Muscle layer of colon (tissue), 2 donors: ENCODE results near the gene FAHD2A.

Experiments
- H3K27ac ChIP-seq: one replicate; pipeline ENCODE4 v1.7.0; 2013; ENCODE audit warnings: low read depth, mild to moderate bottlenecking, low read length, moderate library complexity
- H3K27me3 ChIP-seq, 2 donors: one replicate each; pipeline ENCODE4 v1.7.0; 2013; ENCODE audit warnings: low read length in 2 of 2, mild to moderate bottlenecking in 2 of 2; ENCODE audit not compliant: insufficient read depth in 2 of 2, control insufficient read depth in 1 of 2
- H3K36me3 ChIP-seq: one replicate; pipeline ENCODE4 v1.7.0; 2013; ENCODE audit warnings: mild to moderate bottlenecking, low read length; ENCODE audit not compliant: insufficient read depth
- H3K4me1 ChIP-seq: one replicate; pipeline ENCODE4 v1.7.0; 2013; ENCODE audit warnings: mild to moderate bottlenecking, low read length; ENCODE audit not compliant: insufficient read depth
- H3K4me3 ChIP-seq, 2 donors: one replicate each; pipeline ENCODE4 v1.7.0; 2013; ENCODE audit warnings: low read length in 2 of 2, low read depth in 1 of 2, mild to moderate bottlenecking in 1 of 2, moderate library complexity in 1 of 2
- H3K9ac ChIP-seq: one replicate; pipeline ENCODE4 v1.7.0; 2013; ENCODE audit warnings: low read length
- H3K9me3 ChIP-seq: one replicate; pipeline ENCODE4 v1.7.0; 2013; ENCODE audit warnings: mild to moderate bottlenecking, low read length
- donor health status: abdominal sarcoma.
- donor health status: Adenocarcinoma of cecum.

The FAHD2A gene

GRCh38 chr2:95361216-95361980 is 41.1 kb upstream of the FAHD2A start:
- H3K4me3 ChIP-seq = no peak overlapping the region
- no peaks in the 10 kb centered on the region for H3K4me1 ChIP-seq
- no peaks in the 10 kb centered on the region for H3K27me3 ChIP-seq
- no peaks in the 10 kb centered on the region for H3K9me3 ChIP-seq
- no peak overlapping the region for H3K27ac ChIP-seq
- no peak overlapping the region for H3K9ac ChIP-seq
- H3K36me3 ChIP-seq = no peaks in the 10 kb centered on the region

- no peaks in the 10 kb centered on the region for H3K27me3 ChIP-seq
- H3K9me3 ChIP-seq = no peaks in the 10 kb centered on the region
- H3K27ac ChIP-seq = no peak overlapping the region
- H3K4me3 ChIP-seq = no peak overlapping the region
- no peak overlapping the region for H3K9ac ChIP-seq
- no peaks in the 10 kb centered on the region for H3K4me1 ChIP-seq
- H3K36me3 ChIP-seq = no peaks in the 10 kb centered on the region
Measured at GRCh38 chr2:95362486-95362885, 40.0 kb upstream of the FAHD2A start.

GRCh38 chr2:95366514-95366913 is 36.0 kb upstream of the FAHD2A start:
- no peak overlapping the region for H3K4me3 ChIP-seq
- H3K9ac ChIP-seq = no peak overlapping the region
- no peaks in the 10 kb centered on the region for H3K36me3 ChIP-seq

GRCh38 chr2:95372216-95372829 is 30.2 kb upstream of the FAHD2A start:
- H3K36me3 ChIP-seq = no peaks in the 10 kb centered on the region
- H3K4me3 ChIP-seq = no peak overlapping the region
- no peaks in the 10 kb centered on the region for H3K27me3 ChIP-seq
- H3K4me1 ChIP-seq = no peaks in the 10 kb centered on the region
- H3K9ac ChIP-seq = no peak overlapping the region
- H3K27ac ChIP-seq = no peak overlapping the region
- no peaks in the 10 kb centered on the region for H3K9me3 ChIP-seq

More at GRCh38 chr2:95366514-95366913, 36.0 kb upstream of the FAHD2A start:
- H3K9me3 ChIP-seq = no peaks in the 10 kb centered on the region
- H3K4me1 ChIP-seq = no peaks in the 10 kb centered on the region
- H3K27ac ChIP-seq = no peak overlapping the region
- H3K27me3 ChIP-seq = no peaks in the 10 kb centered on the region

GRCh38 chr2:95372845-95373244 is 29.7 kb upstream of the FAHD2A start:
- no peak overlapping the region for H3K4me3 ChIP-seq
- H3K36me3 ChIP-seq = no peaks in the 10 kb centered on the region
- no peak overlapping the region for H3K9ac ChIP-seq
- no peaks in the 10 kb centered on the region for H3K9me3 ChIP-seq
- H3K27ac ChIP-seq = no peak overlapping the region
- no peaks in the 10 kb centered on the region for H3K4me1 ChIP-seq
- no peaks in the 10 kb centered on the region for H3K27me3 ChIP-seq

GRCh38 chr2:95374029-95374428 is 28.5 kb upstream of the FAHD2A start:
- Histone ChIP-seq H3K4me3 (no peak overlapping the region), H3K4me1 (no peaks in the 10 kb centered on the region), H3K9ac (no peak overlapping the region), H3K36me3 (no peaks in the 10 kb centered on the region), H3K9me3 (no peaks in the 10 kb centered on the region), H3K27ac (no peak overlapping the region), H3K27me3 (no peaks in the 10 kb centered on the region)

GRCh38 chr2:95374451-95374920 is 28.0 kb upstream of the FAHD2A start:
- Histone ChIP-seq H3K36me3 (no peaks in the 10 kb centered on the region), H3K4me3 (no peak overlapping the region), H3K9me3 (no peaks in the 10 kb centered on the region), H3K9ac (no peak overlapping the region), H3K27ac (no peak overlapping the region), H3K27me3 (no peaks in the 10 kb centered on the region), H3K4me1 (no peaks in the 10 kb centered on the region)

GRCh38 chr2:95374921-95375471 is 27.5 kb upstream of the FAHD2A start:
- Histone ChIP-seq H3K27ac (no peak overlapping the region), H3K4me1 (no peaks in the 10 kb centered on the region), H3K36me3 (no peaks in the 10 kb centered on the region), H3K9ac (no peak overlapping the region), H3K4me3 (no peak overlapping the region), H3K9me3 (no peaks in the 10 kb centered on the region), H3K27me3 (no peaks in the 10 kb centered on the region)

GRCh38 chr2:95375532-95376150 is 26.9 kb upstream of the FAHD2A start:
- no peak overlapping the region for H3K9ac ChIP-seq
- H3K4me3 ChIP-seq = no peak overlapping the region
- H3K27me3 ChIP-seq = no peaks in the 10 kb centered on the region
- H3K36me3 ChIP-seq = no peaks in the 10 kb centered on the region
- no peak overlapping the region for H3K27ac ChIP-seq
- H3K9me3 ChIP-seq = no peaks in the 10 kb centered on the region
- no peaks in the 10 kb centered on the region for H3K4me1 ChIP-seq

GRCh38 chr2:95376311-95377215 is 25.9 kb upstream of the FAHD2A start:
- Histone ChIP-seq H3K9ac (no peak overlapping the region), H3K4me1 (no peaks in the 10 kb centered on the region), H3K9me3 (no peaks in the 10 kb centered on the region)

More at GRCh38 chr2:95376311-95377215, 25.9 kb upstream of the FAHD2A start:
- no peaks in the 10 kb centered on the region for H3K36me3 ChIP-seq
- H3K4me3 ChIP-seq = no peak overlapping the region
- no peak overlapping the region for H3K27ac ChIP-seq
- no peaks in the 10 kb centered on the region for H3K27me3 ChIP-seq
